Left lung (tissue), 10 donors: ENCODE results near the gene TLCD4. TPM values are rescaled to one million over a fixed set of nuclear protein-coding genes. Genes with fewer than 3 reads are reported as not detected.

ENCODE experiments used
- ATAC-seq: fragments of 200-7000 bp; cut with Tn5 transposase; one replicate; pipeline ENCODE4 v1.9.1; 2020; ENCODE audit warnings: moderate library complexity
- DNase-seq, 4 donors: peaks; one replicate each; pipeline ENCODE4 v3.0.0-alpha.2; 2013 to 2020
- H3K27ac ChIP-seq, 2 donors: fragments of 200-600 bp; sonication (generic) in 1 of 2; one replicate each; pipeline versions ENCODE4 v1.5.0 to v1.8.0; 2020 to 2021
- H3K27me3 ChIP-seq, 2 donors: fragments of 200-600 bp; sonication (generic) in 1 of 2; one replicate each; pipeline versions ENCODE4 v1.5.0 to v1.8.0; 2020 to 2021
- H3K36me3 ChIP-seq, 2 donors: fragments of 200-600 bp; sonication (generic) in 1 of 2; one replicate each; pipeline versions ENCODE4 v1.5.0 to v1.8.0; 2020 to 2021
- H3K4me1 ChIP-seq, 2 donors: fragments of 200-600 bp; one replicate each; pipeline ENCODE4 v1.8.0; 2021
- H3K4me3 ChIP-seq, 2 donors: fragments of 200-600 bp; sonication (generic) in 1 of 2; one replicate each; pipeline versions ENCODE4 v1.5.0 to v1.8.0; 2020 to 2021; ENCODE audit warnings: mild to moderate bottlenecking in 1 of 2
- H3K9me3 ChIP-seq, 2 donors: fragments of 200-600 bp; sonication (generic) in 1 of 2; one replicate each; pipeline versions ENCODE4 v1.5.0 to v1.8.0; 2020 to 2021
- intact Hi-C, 2 donors: fragments of 100-400 bp; cut with DNase I; formaldehyde crosslinking; loops; one replicate each; pipeline versions ENCODE4 v1.11.2 to v1.14.2; 2022
- polyA plus RNA-seq, 6 donors: library from polyadenylated mRNA; unstranded; fragments of 120-200 nt; gene quantifications; one replicate each; pipeline ENCODE4 v1.2.1, GENCODE V29; 2013; ENCODE audit not compliant: insufficient read length in 6 of 6
- total RNA-seq, 2 donors: library from RNA; stranded (reverse); fragmentation: NEBNext Ultra II Directional; extraction: Animal tissue kit (Norgen Biotek cat#: 25700); gene quantifications; one replicate each; pipeline ENCODE4 v1.2.1, GENCODE V29; 2021
- TF ChIP-seq, protein P1 (sequence below), 2 donors: fragments of 200-600 bp; sonication (generic) in 1 of 2; IDR thresholded peaks; one replicate each; pipeline versions ENCODE4 v1.5.0 to v1.8.0; 2021; ENCODE audit warnings: antibody characterized with exemption in 2 of 2
- donor health status: DM: no; HTN: yes; CAD: no.
- donor health status: DM: no; HTN: no; CAD: no.

Gene TLCD4
- total and polyA plus RNA-seq, 8 donors: 9.5 to 21.3 (median 12.2) TPM

- no peak for ATAC-seq
- Histone ChIP-seq H3K27ac (no peak overlapping the region), H3K4me1 (peaks cover 6 to 18% of the 10 kb centered on the region in 2 donors), H3K36me3 (no peaks in the 10 kb centered on the region), H3K4me3 (peak overlapping the region; percentile 47 to 63), H3K27me3 (no peaks in the 10 kb centered on the region), H3K9me3 (no peaks in the 10 kb centered on the region)
- intact Hi-C loops: no loop called here
- TF ChIP-seq, protein P1, sequence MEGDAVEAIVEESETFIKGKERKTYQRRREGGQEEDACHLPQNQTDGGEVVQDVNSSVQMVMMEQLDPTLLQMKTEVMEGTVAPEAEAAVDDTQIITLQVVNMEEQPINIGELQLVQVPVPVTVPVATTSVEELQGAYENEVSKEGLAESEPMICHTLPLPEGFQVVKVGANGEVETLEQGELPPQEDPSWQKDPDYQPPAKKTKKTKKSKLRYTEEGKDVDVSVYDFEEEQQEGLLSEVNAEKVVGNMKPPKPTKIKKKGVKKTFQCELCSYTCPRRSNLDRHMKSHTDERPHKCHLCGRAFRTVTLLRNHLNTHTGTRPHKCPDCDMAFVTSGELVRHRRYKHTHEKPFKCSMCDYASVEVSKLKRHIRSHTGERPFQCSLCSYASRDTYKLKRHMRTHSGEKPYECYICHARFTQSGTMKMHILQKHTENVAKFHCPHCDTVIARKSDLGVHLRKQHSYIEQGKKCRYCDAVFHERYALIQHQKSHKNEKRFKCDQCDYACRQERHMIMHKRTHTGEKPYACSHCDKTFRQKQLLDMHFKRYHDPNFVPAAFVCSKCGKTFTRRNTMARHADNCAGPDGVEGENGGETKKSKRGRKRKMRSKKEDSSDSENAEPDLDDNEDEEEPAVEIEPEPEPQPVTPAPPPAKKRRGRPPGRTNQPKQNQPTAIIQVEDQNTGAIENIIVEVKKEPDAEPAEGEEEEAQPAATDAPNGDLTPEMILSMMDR (IDR thresholded peaks at IDR 0.05): no peak
- no peak for DNase-seq
These were observed 45.6 kb upstream of the TLCD4 start for GRCh38 chr1:95071539-95071938.

DNA sequence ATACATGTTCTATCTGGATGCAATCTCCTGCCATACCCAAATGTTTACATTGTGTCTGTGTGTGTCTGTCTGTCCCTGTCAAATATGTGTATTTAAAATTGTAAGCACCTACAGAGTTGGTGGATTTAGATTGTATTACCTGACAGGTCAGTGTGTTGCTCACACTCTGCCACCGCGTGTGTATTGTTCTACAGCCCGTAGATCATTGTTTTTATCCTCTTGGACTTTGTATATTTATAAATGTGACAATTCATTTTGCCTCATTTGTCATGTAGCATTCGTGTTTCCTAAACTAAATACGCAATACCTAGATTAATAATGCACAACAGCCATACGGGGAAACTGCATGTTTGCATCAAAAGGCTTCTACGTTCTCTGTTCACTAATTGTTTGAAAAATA lies 45.0 kb upstream of the TLCD4 start:
- H3K27me3 ChIP-seq: peaks cover 0 to 3% of the 10 kb centered on the region in 2 donors
- H3K4me3 ChIP-seq: peak overlapping the region; percentile 47 to 63
- H3K36me3 ChIP-seq: no peaks in the 10 kb centered on the region
- no peaks in the 10 kb centered on the region for H3K9me3 ChIP-seq
- DNase-seq: no peak
- intact Hi-C loops: no loop called here
- TF ChIP-seq, protein P1 (IDR thresholded peaks at IDR 0.05): no peak
- peak overlapping the region; percentile 84 to 89 for H3K27ac ChIP-seq
- ATAC-seq: peak; percentile 7
- H3K4me1 ChIP-seq: peaks cover 6 to 13% of the 10 kb centered on the region in 2 donors

DNA sequence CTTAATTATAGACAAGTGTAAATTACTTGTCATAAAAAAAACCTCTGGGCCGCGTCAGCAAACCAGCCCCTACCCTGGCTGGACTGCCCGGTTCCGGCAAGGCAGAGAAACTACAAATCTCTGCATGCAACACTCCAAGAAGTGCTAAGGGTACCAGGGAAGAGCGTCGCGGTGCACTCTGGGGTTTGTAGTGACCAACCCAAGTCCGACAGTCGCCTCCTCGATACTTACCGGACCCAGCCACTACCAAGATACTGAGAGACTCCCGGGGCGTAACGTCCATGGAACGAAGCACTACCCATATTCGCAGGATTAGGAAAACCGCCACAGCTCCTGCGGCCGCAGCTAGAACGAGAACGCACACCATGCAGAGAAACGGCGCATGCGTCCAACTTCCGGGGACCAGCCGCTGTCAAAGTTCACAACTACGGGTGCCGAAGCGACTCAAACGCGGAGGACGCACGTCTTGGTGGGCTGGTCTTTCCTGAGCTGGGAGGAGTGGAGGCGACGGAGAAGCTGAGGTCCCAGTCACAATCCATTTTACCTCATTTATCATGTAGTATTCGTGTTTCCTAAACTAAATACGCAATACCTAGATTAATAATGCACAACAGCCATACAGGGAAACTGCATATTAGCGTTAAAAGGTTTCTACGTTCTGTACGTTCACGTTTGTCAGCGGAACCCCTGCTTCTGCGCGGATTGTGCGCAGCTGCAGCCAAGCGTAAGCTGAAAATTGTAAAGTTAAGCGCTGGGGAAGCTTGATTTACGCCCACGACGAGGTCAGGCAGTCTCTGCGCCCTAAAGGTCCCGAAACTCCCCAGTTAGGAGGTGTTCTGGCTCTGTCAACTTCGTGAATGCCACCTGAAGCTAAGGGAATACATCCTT lies 44.4 kb upstream of the TLCD4 start, which contains the start of gene ALG14:
Gene ALG14 (minus strand): TSS at position 420 of the 888 bp plus-strand sequence. CDS start 53 bp downstream, at position 367.
- Histone ChIP-seq H3K9me3 (no peaks in the 10 kb centered on the region), H3K4me3 (peak within 1 kb of the TSS; percentile 47 to 63), H3K4me1 (peaks cover 6 to 10% of the 10 kb centered on the region in 2 donors), H3K27me3 (peaks cover 0 to 6% of the 10 kb centered on the region in 2 donors), H3K36me3 (no peaks in the 10 kb centered on the region), H3K27ac (peak within 1 kb of the TSS; percentile 84 to 89)
- TF ChIP-seq, protein P1 (IDR thresholded peaks at IDR 0.05): no peak
- intact Hi-C loops: no loop called here
- DNase-seq (peak; percentile 94 to 98 (median 96)), ATAC-seq (peak; percentile 99)

DNA sequence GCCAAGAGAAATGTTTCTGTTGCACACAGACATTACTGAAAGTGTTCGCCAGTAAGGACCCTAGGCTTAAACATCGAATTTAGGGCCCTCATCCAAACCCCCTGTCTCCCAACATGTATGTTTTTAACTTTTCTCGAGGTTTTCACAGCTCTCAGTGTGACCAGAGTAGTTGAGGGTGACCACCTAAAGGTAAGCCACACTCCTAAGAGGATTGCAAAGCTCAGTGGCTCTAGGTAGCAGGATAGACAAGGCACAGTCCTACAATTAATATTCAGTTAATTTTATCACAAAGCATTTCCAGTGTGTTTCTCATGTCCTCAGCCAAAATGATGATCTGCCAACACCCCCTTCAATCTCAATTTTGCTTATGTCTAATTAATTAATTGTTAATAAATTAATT lies 43.7 kb upstream of the TLCD4 start:
- intact Hi-C loops: no loop called here
- ATAC-seq: peak; percentile 14
- Histone ChIP-seq H3K27me3 (peaks cover 0 to 6% of the 10 kb centered on the region in 2 donors), H3K4me1 (peaks cover 6 to 10% of the 10 kb centered on the region in 2 donors), H3K4me3 (peak overlapping the region; percentile 47 to 63), H3K36me3 (no peaks in the 10 kb centered on the region), H3K27ac (peak overlapping the region; percentile 84 to 89), H3K9me3 (no peaks in the 10 kb centered on the region)
- no peak for DNase-seq
- TF ChIP-seq, protein P1 (IDR thresholded peaks at IDR 0.05): no peak

GRCh38 chr1:95076034-95076433 lies 41.1 kb upstream of the TLCD4 start:
- no peaks in the 10 kb centered on the region for H3K36me3 ChIP-seq
- DNase-seq (no peak), ATAC-seq (no peak)
- H3K27me3 ChIP-seq: peaks cover 0 to 6% of the 10 kb centered on the region in 2 donors
- intact Hi-C loops: no loop called here
- H3K4me3 ChIP-seq: no peak overlapping the region
- no peaks in the 10 kb centered on the region for H3K9me3 ChIP-seq
- TF ChIP-seq, protein P1 (IDR thresholded peaks at IDR 0.05): no peak
- H3K4me1 ChIP-seq: peaks cover 6 to 10% of the 10 kb centered on the region in 2 donors
- H3K27ac ChIP-seq: no peak overlapping the region
